ENCODE results near the gene CMC1.

CMC1 gene

DNA sequence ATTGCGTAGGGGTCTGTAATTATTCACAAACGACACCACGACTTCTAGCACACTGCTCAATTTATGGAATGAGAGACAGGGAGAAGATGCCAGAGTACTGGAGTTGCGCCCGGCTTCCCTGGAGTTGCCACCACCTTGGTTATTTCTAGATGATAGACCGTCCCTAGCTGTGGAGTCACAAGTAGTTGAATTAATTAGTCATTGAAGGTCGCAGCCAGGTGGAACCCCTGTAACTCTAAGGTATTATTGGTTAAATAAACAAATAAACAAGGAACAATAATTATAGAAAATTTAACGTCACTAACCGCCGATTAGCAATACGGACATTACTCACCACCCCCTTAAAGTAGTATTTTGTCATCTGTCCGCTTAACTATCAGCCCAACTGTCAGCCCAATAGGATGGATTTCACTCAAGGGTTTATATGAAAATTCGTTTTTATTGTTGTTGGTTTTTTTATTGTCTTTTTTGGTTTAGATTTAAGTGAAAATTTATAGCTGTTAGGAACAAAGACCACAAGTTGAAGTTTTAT, 108.1 kb downstream of the CMC1 start:
- in situ Hi-C loops (cut with MboI; ENCODE audit: low sequenced_read_pairs), result no loop called here

Measured in HL-60/S4 treated with retinoic acid at 250 ng/mL for 4 days and 3 days (cell line).